GM18505 (cell line): ENCODE measurements around the gene ELOA2.
"Not testable (repeated sequence)": the region's sequence is repeated elsewhere in the genome, so short reads cannot be mapped to it uniquely, and the experiment has no call there.

Experiments
- ATAC-seq: cut with Tn5 transposase; IDR thresholded peaks from one replicate; pipeline ENCODE4 v1.9.1; 2021; ENCODE audit not compliant: unreplicated experiment
- POLR2A ChIP-seq: IDR thresholded peaks from 4 replicates; pipeline ENCODE4 v1.6.1; 2011; ENCODE audit warnings: borderline replicate concordance; ENCODE audit not compliant: insufficient read depth, insufficient read length; ENCODE audit errors: extremely low read depth

Gene ELOA2

GRCh38 chr18:47035156-47035671 lies at the start of gene ELOA2:
Gene ELOA2 (minus strand): TSS chr18:47035621. CDS start chr18:47035264, 357 bp downstream.
- no peak for ATAC-seq
- no peak for TF ChIP-seq POLR2A

- TF ChIP-seq POLR2A: no peak
- no peak for ATAC-seq
These were observed 46.2 kb upstream of the ELOA2 start for GRCh38 chr18:47081578-47081977.

- no peak for ATAC-seq
- TF ChIP-seq POLR2A: no peak
These were observed 45.5 kb upstream of the ELOA2 start for GRCh38 chr18:47080872-47081271.

GRCh38 chr18:47077111-47077510 lies 41.7 kb upstream of the ELOA2 start:
- no peak for TF ChIP-seq POLR2A
- ATAC-seq: no peak

- ATAC-seq: no peak
- no peak for TF ChIP-seq POLR2A
These were observed 39.9 kb upstream of the ELOA2 start for GRCh38 chr18:47075098-47075883.

GRCh38 chr18:47067648-47068047 lies 32.2 kb upstream of the ELOA2 start:
- ATAC-seq: no peak
- TF ChIP-seq POLR2A: no peak

GRCh38 chr18:47063096-47063495 lies 27.7 kb upstream of the ELOA2 start:
- TF ChIP-seq POLR2A: no peak
- ATAC-seq: no peak

GRCh38 chr18:47062471-47062870 lies 27.1 kb upstream of the ELOA2 start:
- no peak for ATAC-seq
- TF ChIP-seq POLR2A: no peak

- no peak for TF ChIP-seq POLR2A
- ATAC-seq: no peak
These were observed 18.9 kb upstream of the ELOA2 start for GRCh38 chr18:47054369-47054768.

GRCh38 chr18:47050468-47050867 lies 15.0 kb upstream of the ELOA2 start:
- ATAC-seq: no peak
- TF ChIP-seq POLR2A: no peak

- no peak for ATAC-seq
- TF ChIP-seq POLR2A: no peak
These were observed 5.6 kb upstream of the ELOA2 start for GRCh38 chr18:47040982-47041381.

- no peak for ATAC-seq
- TF ChIP-seq POLR2A: no peak
These were observed 1.6 kb upstream of the ELOA2 start for GRCh38 chr18:47036927-47037578.

GRCh38 chr18:47036298-47036874 lies 965 bp upstream of the ELOA2 start:
- no peak for ATAC-seq
- TF ChIP-seq POLR2A: no peak

- ATAC-seq: not testable (repeated sequence)
These were observed 830 bp downstream of the ELOA2 start for GRCh38 chr18:47034591-47034990.

- ATAC-seq: no peak
- no peak for TF ChIP-seq POLR2A
These were observed 2.5 kb downstream of the ELOA2 start for GRCh38 chr18:47032945-47033344.

- ATAC-seq: not testable (repeated sequence)
These were observed 4.5 kb downstream of the ELOA2 start for GRCh38 chr18:47030887-47031286.

- not testable (repeated sequence) for ATAC-seq
These were observed 5.6 kb downstream of the ELOA2 start for GRCh38 chr18:47029684-47030353.

- not testable (repeated sequence) for ATAC-seq
These were observed 6.7 kb downstream of the ELOA2 start for GRCh38 chr18:47028738-47029137.

GRCh38 chr18:47025557-47026174 lies 9.8 kb downstream of the ELOA2 start:
- ATAC-seq: not testable (repeated sequence)
